ENCODE data around the gene DHODH.

DNA sequence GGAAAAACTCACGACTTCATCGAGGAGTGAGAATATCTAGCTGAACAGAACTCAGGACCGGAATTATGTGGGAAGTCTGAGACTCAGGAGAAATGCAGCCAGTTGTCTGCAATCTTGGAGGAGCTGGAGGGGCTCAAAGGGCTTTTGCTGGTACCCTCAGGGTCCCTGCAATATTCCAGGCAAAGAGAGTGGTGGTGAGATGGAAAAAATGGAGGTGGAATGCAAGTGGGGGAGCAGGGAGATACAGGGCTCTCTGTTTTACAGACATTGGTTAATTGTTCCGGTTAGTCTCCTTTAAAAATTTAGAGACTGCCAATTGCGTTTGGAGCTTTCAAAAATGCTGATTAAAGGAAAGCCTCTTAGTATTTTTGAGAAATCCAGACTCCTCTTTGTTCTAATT lies 27.6 kb downstream of the DHODH start:
- TF ChIP-seq CTCF (IDR thresholded peaks at IDR 0.05; ENCODE audit: low read depth, low read length) = no peak
- TF ChIP-seq EZH2phosphoT487 (IDR thresholded peaks at IDR 0.05; ENCODE audit: low read depth) = no peak

Measured in OCI-LY3 (cell line).